NCI-H2029 treated with DMSO at 0.1 percent for 48 hours (cell line): ENCODE data around the gene TASL.
"Not testable (repeated sequence)": the region's sequence is repeated elsewhere in the genome, so short reads cannot be mapped to it uniquely, and the experiment has no call there.

Experiments used
- DNase-seq: peaks from one replicate; lab custom pipeline; 2025; lab: John Stamatoyannopoulos, UW

Gene TASL

DNA sequence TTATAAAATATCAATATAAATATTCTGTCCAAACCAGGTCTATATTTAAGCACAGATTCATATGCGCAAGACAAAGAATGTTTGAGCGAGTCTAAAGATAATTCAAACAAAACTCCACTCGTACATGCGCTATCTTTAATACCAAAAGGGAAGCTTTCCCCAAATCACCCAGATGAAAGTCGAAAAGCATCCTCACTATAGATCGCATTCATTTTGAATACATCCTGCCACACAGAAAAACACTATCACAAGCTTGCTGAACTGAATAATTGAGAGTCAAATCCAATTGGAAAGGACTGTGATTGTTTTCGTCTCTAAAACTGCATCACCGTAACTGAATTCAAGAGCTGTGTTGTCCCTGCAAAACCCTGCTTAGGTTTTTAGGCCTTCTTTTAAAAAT is 685 bp downstream of the TASL start:
- no peak for DNase-seq

- no peak for DNase-seq
Observed at GRCh38 chrX:30573125-30573524, 4.4 kb downstream of the TASL start.

DNA sequence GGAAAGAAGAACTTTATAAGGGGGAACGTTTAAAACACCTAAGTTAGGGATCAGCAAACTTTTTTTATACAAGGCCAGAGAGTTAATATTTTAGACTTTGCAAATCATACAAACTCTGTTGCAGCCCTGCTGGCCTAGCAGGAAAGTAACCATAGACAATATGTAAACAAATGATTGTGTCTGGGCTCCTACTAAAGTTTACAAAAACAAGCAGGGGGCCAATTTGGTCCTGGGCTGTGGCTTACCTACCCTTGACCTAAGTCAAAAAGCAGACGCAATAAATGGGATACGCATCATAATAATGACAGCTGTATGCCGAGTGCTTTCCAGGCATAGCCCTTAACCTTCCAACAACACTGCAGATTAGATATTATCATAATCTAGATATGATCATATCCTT is 4.9 kb downstream of the TASL start:
- no peak for DNase-seq

GRCh38 chrX:30572004-30572403 is 5.6 kb downstream of the TASL start:
- DNase-seq, result no peak

- DNase-seq, result peak; percentile 0
Observed at GRCh38 chrX:30570505-30570904, 7.1 kb downstream of the TASL start.

- DNase-seq, result no peak
Observed at GRCh38 chrX:30568136-30568535, 9.4 kb downstream of the TASL start.

DNA sequence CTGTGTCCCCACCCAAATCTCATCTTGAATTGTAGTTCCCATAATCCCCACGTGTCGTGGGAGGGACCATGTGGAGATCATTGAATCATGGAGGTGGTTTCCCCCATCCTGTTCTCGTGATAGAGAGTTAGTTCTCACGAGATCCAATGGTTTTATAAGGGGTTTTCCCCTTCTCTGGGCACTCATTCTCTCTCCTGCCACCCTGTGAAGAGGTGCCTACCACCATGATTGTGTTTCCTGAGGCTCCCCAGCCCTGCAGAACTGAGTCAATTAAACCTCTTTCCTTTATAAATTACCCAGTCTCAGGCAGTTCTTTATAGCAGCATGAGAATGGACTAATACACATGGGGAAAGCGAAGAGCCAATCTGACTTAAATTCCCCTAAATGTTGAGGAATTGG is 14.5 kb downstream of the TASL start:
- DNase-seq, result not testable (repeated sequence)

DNA sequence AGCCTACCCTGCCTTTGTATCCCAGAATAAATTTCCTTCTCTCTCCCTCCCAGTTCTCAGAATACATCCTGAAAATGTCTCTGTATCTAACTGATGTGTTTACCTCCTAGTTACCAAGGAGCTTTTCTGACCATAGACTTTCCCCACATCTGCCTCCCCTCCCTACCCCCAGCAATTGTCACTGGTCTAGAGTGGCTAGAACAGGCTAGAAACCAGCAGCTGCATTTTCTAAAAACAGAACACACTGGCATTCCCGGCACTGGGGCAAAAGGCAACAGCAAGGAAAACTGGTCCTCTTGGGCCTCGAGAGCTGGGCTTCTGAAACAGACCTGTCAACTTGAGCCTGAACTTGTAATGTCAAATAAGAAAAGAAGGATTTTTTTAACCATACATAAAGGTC is 16.4 kb downstream of the TASL start:
- no peak for DNase-seq

DNA sequence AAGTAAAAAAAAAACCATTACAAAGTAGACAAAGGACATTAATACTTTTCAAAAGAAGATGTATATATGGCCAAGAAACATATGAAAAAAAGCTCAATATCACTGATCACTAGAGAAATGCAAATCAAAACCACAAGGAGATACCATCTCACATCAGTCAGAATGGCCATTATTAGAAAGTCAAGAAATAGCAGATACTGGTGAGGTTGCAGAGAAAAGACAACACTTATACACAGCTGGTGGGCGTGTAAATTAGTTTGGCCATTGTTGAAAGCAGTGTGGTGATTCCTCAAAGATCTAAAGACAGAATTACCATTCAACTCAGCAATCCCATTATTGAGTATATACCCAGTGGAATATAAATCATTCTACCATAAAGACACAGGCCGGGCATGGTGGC is 39.3 kb downstream of the TASL start:
- no peak for DNase-seq

GRCh38 chrX:30533835-30534234 is 43.7 kb downstream of the TASL start:
- DNase-seq, result no peak

DNA sequence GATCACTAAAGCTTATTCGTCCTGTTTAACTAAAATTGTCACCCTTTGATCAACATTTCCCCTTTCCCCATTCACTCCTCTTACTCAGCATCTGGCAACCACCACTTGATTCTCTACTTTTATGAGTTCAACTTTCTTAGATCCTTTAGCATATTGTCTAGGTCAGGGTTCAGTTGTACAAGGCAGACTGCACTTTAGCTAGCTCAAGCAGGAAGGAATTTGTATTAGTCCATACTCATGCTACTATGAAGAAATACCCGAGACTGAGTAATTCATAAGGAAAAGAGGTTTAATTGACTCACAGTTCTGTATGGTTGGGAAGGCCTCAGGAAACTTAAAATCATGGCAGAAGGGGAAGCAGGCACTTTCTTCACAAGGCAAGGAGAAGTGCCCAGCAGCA is 44.3 kb downstream of the TASL start:
- DNase-seq, result no peak

DNA sequence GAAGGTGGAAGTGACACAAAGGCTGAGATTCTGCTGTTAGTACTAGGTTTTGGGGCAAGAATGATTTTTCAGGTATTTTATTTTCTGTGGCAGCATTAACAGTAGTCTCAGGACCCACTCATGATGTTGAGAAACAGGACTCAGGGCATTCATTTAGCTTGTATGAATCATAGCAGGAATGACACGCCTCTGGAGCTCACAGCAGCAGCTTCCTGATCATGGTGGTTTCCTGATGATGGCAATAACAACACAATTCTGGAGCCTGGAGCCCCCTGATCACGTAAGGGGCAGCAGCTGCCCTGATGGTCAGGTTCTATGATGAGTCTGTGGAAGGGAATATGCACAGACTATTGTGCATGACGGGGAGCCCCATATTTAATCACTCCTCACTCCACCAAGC is 47.0 kb downstream of the TASL start:
- DNase-seq, result no peak

DNA sequence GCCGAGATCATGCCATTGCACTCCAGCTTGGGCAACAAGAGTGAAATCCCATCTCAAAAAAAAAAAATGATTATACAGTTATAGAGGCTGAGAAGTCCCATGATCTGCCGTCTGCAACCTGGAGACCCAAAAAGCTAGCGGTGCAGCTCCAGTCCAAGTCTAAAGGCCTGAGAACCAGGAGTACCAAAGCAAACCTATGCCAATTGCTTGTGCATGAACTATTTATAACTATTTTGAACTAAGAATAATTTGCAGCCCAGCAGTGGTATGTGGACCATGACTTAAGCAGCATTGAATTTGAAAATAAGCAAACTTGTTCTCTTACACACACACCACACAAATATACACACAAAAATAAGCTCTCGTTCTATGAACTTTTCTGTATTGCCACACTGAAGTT is 51.8 kb downstream of the TASL start:
- DNase-seq, result no peak

- DNase-seq, result no peak
Observed at GRCh38 chrX:30521440-30522182, 56.0 kb downstream of the TASL start.

- DNase-seq, result no peak
Observed at GRCh38 chrX:30513284-30513683, 64.3 kb downstream of the TASL start.
